IPS DF 4.7 (cell line): ENCODE results near the gene SEMA5A.

Experiments
- DNase-seq: peaks from one replicate; pipeline ENCODE4 v3.0.0-alpha.2; 2013; ENCODE audit warnings: low spot score; ENCODE audit errors: extremely low read depth

SEMA5A gene

DNA sequence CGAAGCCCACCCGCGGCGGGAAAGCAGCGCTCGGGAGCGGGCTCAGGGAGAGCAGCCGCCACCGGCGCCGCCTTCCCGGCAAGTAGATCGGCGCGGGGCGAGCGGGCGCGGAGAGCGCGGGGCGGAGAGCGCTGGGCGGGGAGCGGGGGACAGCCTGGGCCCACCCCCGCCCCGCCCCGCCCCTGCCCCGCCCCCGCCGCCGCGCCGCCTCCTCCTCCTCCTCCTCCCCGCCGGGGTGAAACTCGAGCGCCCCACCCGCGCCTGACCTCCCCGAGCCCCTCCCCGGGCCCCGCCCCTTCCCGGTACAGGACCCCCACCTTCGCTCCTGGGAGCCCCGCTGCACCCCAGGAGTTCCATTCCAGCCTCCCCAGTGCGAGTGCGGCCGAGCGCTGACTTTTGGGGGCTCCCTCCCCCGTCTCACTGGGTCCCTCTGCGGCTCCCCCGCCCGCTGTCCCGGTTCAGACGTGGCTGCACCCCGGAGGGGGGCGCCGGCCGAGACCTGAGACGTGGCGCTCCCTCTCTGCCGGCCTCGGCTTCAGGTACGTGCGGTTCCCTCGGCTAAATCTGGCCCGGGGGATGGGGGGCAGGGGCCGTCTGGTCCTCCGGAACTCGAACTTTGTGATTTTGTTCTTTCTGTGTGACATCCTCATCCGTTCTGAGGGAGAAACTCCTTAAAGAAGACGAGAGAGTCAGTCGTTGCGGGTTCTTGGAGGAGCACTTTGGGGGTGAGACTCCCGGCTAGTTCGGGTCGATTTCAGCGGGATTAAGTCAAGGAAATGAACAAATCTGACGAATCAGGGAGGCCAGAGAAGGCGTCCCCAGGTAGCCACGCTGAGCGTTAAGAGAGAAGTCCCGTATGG lies at the start of gene SEMA5A:
SEMA5A (minus strand) TSS at position 84 of the 860 bp plus-strand sequence. CDS start 166,129 bp downstream, outside the sequence.
- DNase-seq: no peak

GRCh38 chr5:9594913-9595312 lies 49.0 kb upstream of the SEMA5A start:
- no peak for DNase-seq

DNA sequence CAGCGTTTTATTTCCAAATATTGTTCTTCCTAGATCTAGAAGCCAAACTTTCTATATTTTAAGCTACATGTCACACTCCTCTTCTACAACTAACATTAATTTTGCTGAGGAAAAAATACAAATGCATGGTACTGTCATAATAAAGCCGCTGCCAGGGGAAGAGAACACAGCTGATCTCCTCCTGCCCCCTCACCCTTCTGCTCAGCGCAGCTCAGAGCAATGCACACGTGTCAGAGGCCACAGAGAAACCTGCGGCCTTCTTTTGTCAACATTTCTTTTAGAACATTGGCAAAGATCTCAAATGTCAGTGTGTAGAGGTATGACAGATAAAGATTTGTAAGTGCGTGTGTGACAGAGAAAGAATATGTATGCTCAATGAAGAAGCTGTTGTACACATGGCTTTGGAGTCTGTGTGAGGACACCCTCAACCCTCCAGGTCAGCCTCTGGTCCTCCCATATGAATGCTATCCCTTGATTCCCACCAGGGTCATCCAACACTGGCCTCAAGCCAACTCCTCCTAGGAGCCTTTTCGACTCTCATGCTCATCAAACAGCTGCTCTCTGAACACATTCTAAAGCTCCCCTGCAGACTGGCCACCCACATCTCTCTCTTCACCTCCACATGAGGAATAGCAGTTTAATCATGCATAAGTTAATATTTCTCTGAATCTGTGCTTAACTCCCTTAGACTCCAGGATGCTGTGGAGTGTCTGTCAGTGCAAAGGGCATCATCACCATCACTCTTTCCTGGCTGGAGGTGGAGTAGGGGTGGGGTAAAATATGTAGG lies 43.4 kb upstream of the SEMA5A start:
- no peak for DNase-seq

GRCh38 chr5:9588254-9588653 lies 42.4 kb upstream of the SEMA5A start:
- DNase-seq: no peak

DNA sequence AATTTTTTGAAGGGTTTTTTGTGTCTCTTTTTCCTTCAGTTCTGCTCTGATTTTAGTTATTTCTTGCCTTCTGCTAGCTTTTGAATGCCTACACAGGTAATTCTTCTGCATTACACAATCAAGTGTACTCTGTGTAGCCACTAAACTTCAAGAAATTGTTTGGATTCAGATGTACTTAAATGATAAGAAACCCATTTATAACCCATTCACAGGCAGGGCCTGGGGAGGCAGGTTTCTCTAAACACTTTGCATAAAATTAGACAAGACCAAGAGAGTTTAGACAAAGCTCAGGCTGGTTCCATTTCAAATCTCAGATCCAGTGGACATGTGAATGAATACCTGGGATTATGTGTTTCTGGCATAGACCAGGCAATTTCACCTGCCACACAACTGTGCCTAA lies 41.3 kb upstream of the SEMA5A start:
- DNase-seq: no peak

GRCh38 chr5:9582406-9582805 lies 36.5 kb upstream of the SEMA5A start:
- DNase-seq: no peak

DNA sequence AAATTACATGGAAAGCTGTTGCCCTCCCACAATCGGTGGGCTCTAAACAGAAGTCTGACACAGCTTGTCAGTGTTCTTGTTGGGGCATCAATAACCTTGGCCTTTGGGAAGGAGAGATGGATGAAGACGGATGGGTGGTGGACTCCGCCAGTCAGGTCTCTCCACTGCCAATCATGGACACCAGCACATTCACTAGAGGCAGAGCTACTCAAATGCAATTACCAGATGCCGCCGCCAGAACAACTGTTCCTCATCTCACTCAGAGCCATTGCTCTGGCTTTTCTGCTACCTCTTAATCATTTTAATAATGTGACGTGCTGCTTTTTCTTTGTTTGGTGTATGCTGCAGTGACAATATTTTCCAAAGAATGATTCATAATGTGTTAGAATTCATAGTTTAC lies 27.9 kb upstream of the SEMA5A start:
- DNase-seq: no peak

- no peak for DNase-seq
Measured at GRCh38 chr5:9572246-9572645, 26.4 kb upstream of the SEMA5A start.

DNA sequence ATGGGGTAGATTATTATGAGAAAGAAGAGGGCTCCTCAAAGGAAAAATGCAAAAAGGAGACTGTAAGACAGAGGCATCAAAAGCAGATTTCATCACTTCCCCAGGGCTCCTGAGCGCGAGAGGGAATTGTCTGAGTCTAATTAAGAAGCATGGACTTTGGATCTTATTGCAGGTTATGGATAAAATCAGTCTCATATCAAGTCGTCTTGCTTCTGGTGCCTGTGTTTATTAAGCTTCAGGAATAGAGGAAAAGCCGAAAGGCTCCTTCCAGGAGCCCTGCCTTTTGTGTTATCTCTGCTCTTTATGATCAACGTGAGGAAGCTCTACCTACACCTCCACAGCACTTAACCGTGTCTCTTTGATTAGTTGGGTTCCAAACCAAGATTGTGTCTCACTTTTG lies 25.0 kb upstream of the SEMA5A start:
- DNase-seq: no peak

GRCh38 chr5:9567039-9567438 lies 21.2 kb upstream of the SEMA5A start:
- DNase-seq: no peak

- DNase-seq: no peak
Measured at GRCh38 chr5:9564752-9565151, 18.9 kb upstream of the SEMA5A start.

- DNase-seq: no peak
Measured at GRCh38 chr5:9562141-9562540, 16.3 kb upstream of the SEMA5A start.

GRCh38 chr5:9559965-9560364 lies 14.1 kb upstream of the SEMA5A start:
- DNase-seq: no peak

- DNase-seq: no peak
Measured at GRCh38 chr5:9558319-9558965, 12.6 kb upstream of the SEMA5A start.

GRCh38 chr5:9557696-9558095 lies 11.8 kb upstream of the SEMA5A start:
- DNase-seq: no peak

- no peak for DNase-seq
Measured at GRCh38 chr5:9555961-9556360, 10.1 kb upstream of the SEMA5A start.

DNA sequence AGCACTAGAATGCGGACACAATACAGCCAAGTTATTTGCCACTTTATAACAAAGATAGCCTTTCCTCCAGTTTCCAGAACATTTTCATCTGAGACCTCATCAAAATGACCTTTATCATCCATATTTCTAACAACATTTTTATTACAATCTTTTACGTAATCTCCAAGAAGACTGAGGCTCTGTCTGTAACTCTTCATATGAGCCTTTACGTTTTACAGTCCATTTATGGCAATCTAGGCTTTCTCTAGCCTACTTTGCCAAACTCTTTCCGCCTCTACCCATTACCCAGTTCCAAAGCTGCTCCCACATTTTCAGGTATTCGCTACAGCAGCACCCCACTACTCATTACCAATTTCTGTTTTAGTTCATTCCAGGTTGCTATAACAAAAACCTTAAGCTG lies 8.2 kb upstream of the SEMA5A start:
- DNase-seq: no peak

GRCh38 chr5:9553561-9553960 lies 7.7 kb upstream of the SEMA5A start:
- no peak for DNase-seq

DNA sequence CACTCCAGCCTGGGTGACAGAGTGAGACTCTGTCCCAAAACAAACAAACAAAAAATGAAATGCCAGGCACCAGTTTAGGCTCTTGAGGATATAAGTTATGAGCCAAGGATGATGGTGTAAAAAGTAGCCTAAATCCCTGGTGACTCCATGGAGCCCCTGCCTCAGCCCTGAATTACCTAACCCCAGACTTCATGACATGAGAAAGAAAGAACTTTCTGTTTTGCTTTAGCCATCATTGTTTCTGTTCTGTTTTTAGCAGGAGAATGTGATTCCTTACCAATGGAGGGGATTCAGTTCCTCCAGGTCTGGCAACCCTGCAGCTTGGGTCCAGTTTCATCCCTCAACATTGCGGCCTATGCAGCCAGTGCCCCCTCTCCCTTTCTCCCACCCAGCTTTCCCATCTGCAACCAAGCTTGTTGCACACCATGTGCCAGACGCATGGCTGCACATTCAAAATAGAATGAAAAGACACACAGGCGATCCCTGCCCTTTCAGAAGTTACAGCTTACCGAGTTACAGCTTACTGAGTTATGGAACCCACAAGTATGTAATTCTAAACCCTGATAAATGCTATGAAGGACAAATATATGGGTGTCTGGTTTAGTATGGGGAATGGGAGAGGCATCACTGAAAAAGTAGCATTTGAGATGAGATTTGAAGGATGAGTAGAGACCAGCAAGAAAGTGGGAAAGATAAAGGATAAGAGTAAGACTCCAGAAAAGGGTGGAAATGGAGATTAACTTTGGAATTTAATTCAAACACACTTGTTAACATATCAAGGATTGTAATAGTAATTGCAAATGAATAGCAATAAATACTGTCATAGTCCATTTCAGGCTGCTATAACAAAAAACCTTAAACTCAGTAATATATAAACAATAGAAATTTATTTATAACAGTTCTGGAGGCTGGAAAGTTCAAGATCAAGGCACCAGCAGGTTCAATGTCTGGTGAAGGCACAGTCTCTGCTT lies 6.0 kb upstream of the SEMA5A start:
- no peak for DNase-seq

GRCh38 chr5:9549941-9550340 lies 4.1 kb upstream of the SEMA5A start:
- DNase-seq: no peak
